Testis (tissue), 2 donors: ENCODE data around the gene MSI2.

Experiments
- POLR2A ChIP-seq: fragments of 450-650 bp; IDR thresholded peaks from one replicate; pipeline ENCODE4 v1.6.1; 2017; ENCODE audit warnings: antibody characterized with exemption, mild to moderate bottlenecking, moderate library complexity
- TF ChIP-seq, protein P1 (sequence below), 3 experiments: fragments of 450-650 bp in 2 of 3; fragments of 200-600 bp in 1 of 3; sonication (generic) in 1 of 3; IDR thresholded peaks; one replicate each; pipeline ENCODE4 v1.5.1; 2016 to 2019; ENCODE audit warnings: antibody characterized with exemption in 3 of 3, mild to moderate bottlenecking in 2 of 3, moderate library complexity in 1 of 3

GRCh38 chr17:57536789-57537523, 280.6 kb downstream of the MSI2 start:
- TF ChIP-seq, protein P1, sequence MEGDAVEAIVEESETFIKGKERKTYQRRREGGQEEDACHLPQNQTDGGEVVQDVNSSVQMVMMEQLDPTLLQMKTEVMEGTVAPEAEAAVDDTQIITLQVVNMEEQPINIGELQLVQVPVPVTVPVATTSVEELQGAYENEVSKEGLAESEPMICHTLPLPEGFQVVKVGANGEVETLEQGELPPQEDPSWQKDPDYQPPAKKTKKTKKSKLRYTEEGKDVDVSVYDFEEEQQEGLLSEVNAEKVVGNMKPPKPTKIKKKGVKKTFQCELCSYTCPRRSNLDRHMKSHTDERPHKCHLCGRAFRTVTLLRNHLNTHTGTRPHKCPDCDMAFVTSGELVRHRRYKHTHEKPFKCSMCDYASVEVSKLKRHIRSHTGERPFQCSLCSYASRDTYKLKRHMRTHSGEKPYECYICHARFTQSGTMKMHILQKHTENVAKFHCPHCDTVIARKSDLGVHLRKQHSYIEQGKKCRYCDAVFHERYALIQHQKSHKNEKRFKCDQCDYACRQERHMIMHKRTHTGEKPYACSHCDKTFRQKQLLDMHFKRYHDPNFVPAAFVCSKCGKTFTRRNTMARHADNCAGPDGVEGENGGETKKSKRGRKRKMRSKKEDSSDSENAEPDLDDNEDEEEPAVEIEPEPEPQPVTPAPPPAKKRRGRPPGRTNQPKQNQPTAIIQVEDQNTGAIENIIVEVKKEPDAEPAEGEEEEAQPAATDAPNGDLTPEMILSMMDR (IDR thresholded peaks at IDR 0.05), result no peak
- TF ChIP-seq POLR2A, result no peak
